ENCODE measurements around the gene SCAMP5. TPM values are rescaled to one million over a fixed set of nuclear protein-coding genes. Genes with fewer than 3 reads are reported as not detected.

The SCAMP5 gene
- total RNA-seq, 1 experiment from 2014 or later, result 11.8 TPM

GRCh38 chr15:74957476-74958035, 37.8 kb upstream of the SCAMP5 start:
- H3K27ac Mint-ChIP-seq (ENCODE audit: unreplicated experiment), result peak overlapping the region; percentile 70
- Histone ChIP-seq H3K27me3 (replicated peaks; ENCODE audit: control insufficient read depth, insufficient read depth, low read length) (no peaks in the 10 kb centered on the region), H3K4me1 (peaks cover 14% of the 10 kb centered on the region), H3K9me3 (no peaks in the 10 kb centered on the region), H3K36me3 (ENCODE audit: control insufficient read depth, insufficient read depth, low read length) (no peaks in the 10 kb centered on the region), H3K4me3 (ENCODE audit: low read depth, low read length) (peak overlapping the region; percentile 56)
- intact Hi-C loops (cut with micrococcal nuclease; ENCODE audit: unreplicated experiment), result loop anchor here (5.0 kb wide), 1 partner anchor 245 kb away; the partner anchor contains the start of gene C15orf39
- H3K36me3 Mint-ChIP-seq (ENCODE audit: insufficient read depth, unreplicated experiment), result peaks cover 18% of the 10 kb centered on the region
- no peak for TF ChIP-seq CTCF (IDR thresholded peaks at IDR 0.05; ENCODE audit: insufficient read depth in 1 of 2, low read depth in 1 of 2, low read length in 1 of 2, severe bottlenecking in 1 of 2, unreplicated experiment in 1 of 2)
- ChIA-PET POLR2A (interaction anchor here (0.7 to 1.6 kb wide), 7 partner anchors 20 to 503 kb away, joined by 3 to 12 read pairs (median 5); partner anchors contain the start of genes COX5A, FAM219B, MAN2C1 and SCAMP5), CTCF (interaction anchor here (0.9 to 2.5 kb wide), 8 partner anchors 20 to 188 kb away, joined by 3 to 11 read pairs (median 4); partner anchors contain the start of genes COX5A, CSK, FAM219B and PPCDC)
- BruUV-seq (replicated peaks), result no TSS peak
- H3K9me3 Mint-ChIP-seq (ENCODE audit: unreplicated experiment), result no peaks in the 10 kb centered on the region
- no peaks in the 10 kb centered on the region for H3K27me3 Mint-ChIP-seq (ENCODE audit: insufficient read depth, unreplicated experiment)
- H3K4me3 Mint-ChIP-seq (ENCODE audit: unreplicated experiment), result peak overlapping the region; percentile 87
- DNase-seq, result peak in 1 of 2 experiments; percentile 53
- no peaks in the 10 kb centered on the region for H3K4me1 Mint-ChIP-seq (ENCODE audit: low read depth, unreplicated experiment)

GRCh38 chr15:74958320-74958907, 36.9 kb upstream of the SCAMP5 start:
- no peaks in the 10 kb centered on the region for H3K9me3 ChIP-seq
- no peak overlapping the region for H3K27ac Mint-ChIP-seq (ENCODE audit: unreplicated experiment)
- peak overlapping the region; percentile 87 for H3K4me3 Mint-ChIP-seq (ENCODE audit: unreplicated experiment)
- H3K4me3 ChIP-seq (ENCODE audit: low read depth, low read length), result no peak overlapping the region
- no peaks in the 10 kb centered on the region for H3K9me3 Mint-ChIP-seq (ENCODE audit: unreplicated experiment)
- H3K4me1 Mint-ChIP-seq (ENCODE audit: low read depth, unreplicated experiment), result no peaks in the 10 kb centered on the region
- peak; percentile 44 to 62 for DNase-seq
- POLR2A ChIA-PET, result interaction anchor here (0.6 kb wide), 1 partner anchor 244 kb away, joined by 3 read pairs; no protein-coding TSS in a partner anchor
- no peaks in the 10 kb centered on the region for H3K27me3 ChIP-seq (replicated peaks; ENCODE audit: control insufficient read depth, insufficient read depth, low read length)
- H3K36me3 Mint-ChIP-seq (ENCODE audit: insufficient read depth, unreplicated experiment), result peaks cover 18% of the 10 kb centered on the region
- TF ChIP-seq CTCF (IDR thresholded peaks at IDR 0.05; ENCODE audit: insufficient read depth in 1 of 2, low read depth in 1 of 2, low read length in 1 of 2, severe bottlenecking in 1 of 2, unreplicated experiment in 1 of 2), result no peak
- H3K36me3 ChIP-seq (ENCODE audit: control insufficient read depth, insufficient read depth, low read length), result no peaks in the 10 kb centered on the region
- intact Hi-C loops (cut with micrococcal nuclease; ENCODE audit: unreplicated experiment), result loop anchor here (5.0 kb wide), 1 partner anchor 244 kb away; the partner anchor contains the start of gene C15orf39
- CTCF ChIA-PET, result interaction anchor here (0.6 to 1.0 kb wide), 3 partner anchors 89 to 178 kb away, joined by 3 to 4 read pairs (median 3); partner anchors contain the start of gene CSK
- H3K27me3 Mint-ChIP-seq (ENCODE audit: insufficient read depth, unreplicated experiment), result no peaks in the 10 kb centered on the region
- H3K4me1 ChIP-seq, result peaks cover 14% of the 10 kb centered on the region
- no TSS peak for BruUV-seq (replicated peaks)

- no peak overlapping the region for H3K4me3 Mint-ChIP-seq (ENCODE audit: unreplicated experiment)
- peaks cover 18% of the 10 kb centered on the region for H3K36me3 Mint-ChIP-seq (ENCODE audit: insufficient read depth, unreplicated experiment)
- ChIA-PET CTCF (interaction anchor here (0.6 kb wide), 1 partner anchor 179 kb away, joined by 3 read pairs; no protein-coding TSS in a partner anchor), POLR2A (no interaction called here)
- Histone ChIP-seq H3K4me3 (ENCODE audit: low read depth, low read length) (no peak overlapping the region), H3K9me3 (no peaks in the 10 kb centered on the region), H3K27me3 (replicated peaks; ENCODE audit: control insufficient read depth, insufficient read depth, low read length) (no peaks in the 10 kb centered on the region), H3K4me1 (peaks cover 11% of the 10 kb centered on the region), H3K36me3 (ENCODE audit: control insufficient read depth, insufficient read depth, low read length) (no peaks in the 10 kb centered on the region)
- DNase-seq, result no peak
- no TSS peak for BruUV-seq (replicated peaks)
- intact Hi-C loops (cut with micrococcal nuclease; ENCODE audit: unreplicated experiment), result loop anchor here (5.0 kb wide), 1 partner anchor 243 kb away; the partner anchor contains the start of gene C15orf39
- no peaks in the 10 kb centered on the region for H3K9me3 Mint-ChIP-seq (ENCODE audit: unreplicated experiment)
- no peaks in the 10 kb centered on the region for H3K27me3 Mint-ChIP-seq (ENCODE audit: insufficient read depth, unreplicated experiment)
- no peaks in the 10 kb centered on the region for H3K4me1 Mint-ChIP-seq (ENCODE audit: low read depth, unreplicated experiment)
- TF ChIP-seq CTCF (IDR thresholded peaks at IDR 0.05; ENCODE audit: insufficient read depth in 1 of 2, low read depth in 1 of 2, low read length in 1 of 2, severe bottlenecking in 1 of 2, unreplicated experiment in 1 of 2), result no peak
- H3K27ac Mint-ChIP-seq (ENCODE audit: unreplicated experiment), result no peak overlapping the region
These were observed 36.3 kb upstream of the SCAMP5 start for GRCh38 chr15:74958908-74959585.
